OCI-LY7 (cell line): ENCODE data around the gene IL1RAPL1.

Experiments used
- CTCF ChIP-seq: fragments of 200-600 bp; sonication (generic); conservative IDR thresholded peaks from 2 replicates; pipeline ENCODE4 v1.5.1; 2014; ENCODE audit warnings: mild to moderate bottlenecking, antibody characterized with exemption, low read length, moderate library complexity, mixed read lengths
- EZH2phosphoT487 ChIP-seq: fragments of 200-600 bp; sonication (generic); IDR thresholded peaks from 2 replicates; pipeline ENCODE4 v1.6.1; 2018; ENCODE audit warnings: low read depth, borderline replicate concordance, mild to moderate bottlenecking, mixed run types, antibody characterized with exemption, low read length, moderate library complexity, mixed read lengths

GRCh38 chrX:29726811-29727210 lies 1139.6 kb downstream of the IL1RAPL1 start:
- no peak for TF ChIP-seq CTCF
- no peak for TF ChIP-seq EZH2phosphoT487
